GOT3 (cell line): Measurements from ENCODE around the gene GREB1L.
"Not testable (repeated sequence)": the region's sequence is repeated elsewhere in the genome, so short reads cannot be mapped to it uniquely, and the experiment has no call there.

ENCODE experiments used
- DNase-seq: peaks from one replicate; lab custom pipeline; 2025; ENCODE audit warnings: mixed read lengths; lab: John Stamatoyannopoulos, UW

The GREB1L gene

GRCh38 chr18:21264651-21265050, 22.6 kb downstream of the GREB1L start:
- no peak for DNase-seq

DNA sequence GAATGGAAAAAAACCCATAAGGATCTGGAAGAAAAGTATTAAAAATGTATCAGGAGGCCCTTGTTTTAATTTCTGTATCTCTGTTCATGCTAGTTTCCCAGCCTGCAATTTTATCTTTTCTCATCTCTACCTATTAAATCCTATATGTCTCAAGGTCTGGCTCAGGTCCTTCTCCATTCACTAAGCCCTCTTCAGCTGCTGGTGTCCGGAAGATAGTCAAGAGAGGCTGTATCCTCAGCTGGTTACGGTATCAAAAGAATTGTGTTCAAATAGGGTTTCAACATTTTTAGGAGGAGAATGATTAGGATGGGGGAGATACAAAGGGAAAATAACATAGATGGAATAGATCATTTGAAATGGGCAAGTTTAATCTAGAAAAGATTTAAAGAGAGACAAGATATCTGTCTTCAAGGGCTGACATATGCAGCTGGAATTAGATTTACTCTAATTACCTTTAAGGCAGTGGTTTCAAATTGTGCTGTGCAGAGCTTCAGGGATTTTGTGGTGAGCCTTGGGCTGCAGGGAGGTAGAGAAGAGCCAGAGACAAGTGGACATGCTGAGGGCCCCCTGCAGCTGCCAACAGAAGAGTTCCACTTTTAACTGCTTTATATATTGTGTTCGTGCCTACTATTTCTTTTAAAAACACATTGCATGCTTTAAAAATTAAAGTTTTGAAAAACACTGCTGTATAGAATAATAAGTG, 24.1 kb downstream of the GREB1L start:
- no peak for DNase-seq

- DNase-seq: no peak
Measured at GRCh38 chr18:21267400-21267799, 25.4 kb downstream of the GREB1L start.

DNA sequence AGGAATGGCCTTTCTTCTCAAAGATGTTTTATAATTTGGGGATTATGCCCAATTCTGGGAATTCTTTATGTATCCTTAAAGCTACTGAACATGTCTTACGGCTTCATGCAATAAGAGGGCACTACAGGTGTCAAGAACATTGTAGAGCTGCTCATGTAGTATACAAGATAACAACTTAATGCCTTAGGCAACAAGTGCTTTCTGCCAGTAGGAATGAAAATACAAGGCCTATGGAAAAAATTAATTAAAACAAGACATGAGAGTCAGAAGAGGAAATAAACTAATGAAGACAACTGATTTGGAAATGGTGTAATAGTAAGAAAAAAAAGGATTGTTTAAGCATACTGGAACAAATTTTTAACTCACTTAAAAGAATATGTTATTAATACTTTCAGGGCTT, 27.3 kb downstream of the GREB1L start:
- no peak for DNase-seq

GRCh38 chr18:21270453-21270852, 28.4 kb downstream of the GREB1L start:
- no peak for DNase-seq

- no peak for DNase-seq
Measured at GRCh38 chr18:21272016-21272579, 30.1 kb downstream of the GREB1L start.

GRCh38 chr18:21273568-21273967, 31.5 kb downstream of the GREB1L start:
- DNase-seq: no peak

GRCh38 chr18:21275645-21276044, 33.6 kb downstream of the GREB1L start:
- DNase-seq: no peak

- DNase-seq: no peak
Measured at GRCh38 chr18:21277578-21277977, 35.5 kb downstream of the GREB1L start.

DNA sequence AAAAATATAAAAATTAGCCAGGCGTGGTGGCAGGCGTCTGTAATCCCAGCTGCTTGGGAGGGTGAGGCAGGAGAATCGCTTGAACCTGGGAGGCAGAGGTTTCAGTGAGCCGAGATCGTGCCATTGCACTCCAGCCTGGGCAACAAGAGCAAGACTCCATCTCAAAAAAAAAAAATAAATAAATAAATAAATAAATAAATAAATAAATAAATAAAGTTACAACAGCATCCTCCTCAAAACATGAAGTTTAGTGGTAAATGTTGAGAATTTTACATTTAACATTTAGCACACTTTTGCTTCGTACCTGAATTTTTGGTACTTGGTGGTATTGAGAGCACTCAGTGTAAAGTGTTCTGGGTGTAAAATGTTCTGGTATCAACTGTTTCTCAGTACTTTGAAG, 36.2 kb downstream of the GREB1L start:
- not testable (repeated sequence) for DNase-seq

DNA sequence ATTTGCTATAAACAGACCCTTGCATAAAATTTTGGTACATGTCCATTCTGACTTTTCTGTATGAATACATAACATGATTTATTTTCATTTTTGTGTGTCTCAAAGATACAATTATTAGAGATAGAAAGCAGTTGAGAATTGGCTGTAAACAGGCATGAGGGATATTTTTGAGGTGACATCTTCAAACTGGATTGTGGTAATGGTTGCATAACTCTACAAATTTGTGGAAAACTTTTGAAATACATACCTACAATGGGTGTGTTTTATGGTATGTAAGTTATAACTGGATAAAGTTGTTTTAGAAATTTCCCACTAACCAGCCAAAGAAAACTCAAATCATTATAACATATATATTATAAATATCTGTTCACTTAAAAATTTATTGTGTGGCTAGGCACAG, 39.6 kb downstream of the GREB1L start:
- DNase-seq: no peak

- DNase-seq: no peak
Measured at GRCh38 chr18:21284540-21284939, 42.5 kb downstream of the GREB1L start.

GRCh38 chr18:21289827-21290226, 47.8 kb downstream of the GREB1L start:
- no peak for DNase-seq

DNA sequence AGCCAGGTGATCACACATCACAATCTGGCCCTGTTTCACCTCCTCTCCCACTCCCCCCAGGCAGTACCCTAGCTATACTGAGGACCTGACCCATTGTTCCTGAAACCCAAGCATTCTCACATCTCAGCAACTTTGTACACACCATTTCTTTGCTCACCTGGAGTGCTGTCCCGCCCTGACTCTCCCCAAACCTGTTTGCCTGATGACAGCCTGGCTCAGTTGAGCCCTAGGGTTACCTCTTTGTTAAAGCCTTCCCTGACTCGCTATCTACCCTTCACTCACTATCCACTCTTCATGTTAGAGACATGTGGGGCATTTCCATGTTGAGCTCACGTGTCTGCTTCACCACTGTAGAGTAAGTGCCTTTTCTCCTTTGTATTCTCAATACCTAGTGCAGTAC, 49.1 kb downstream of the GREB1L start:
- no peak for DNase-seq

GRCh38 chr18:21293479-21293878, 51.4 kb downstream of the GREB1L start:
- DNase-seq: no peak

DNA sequence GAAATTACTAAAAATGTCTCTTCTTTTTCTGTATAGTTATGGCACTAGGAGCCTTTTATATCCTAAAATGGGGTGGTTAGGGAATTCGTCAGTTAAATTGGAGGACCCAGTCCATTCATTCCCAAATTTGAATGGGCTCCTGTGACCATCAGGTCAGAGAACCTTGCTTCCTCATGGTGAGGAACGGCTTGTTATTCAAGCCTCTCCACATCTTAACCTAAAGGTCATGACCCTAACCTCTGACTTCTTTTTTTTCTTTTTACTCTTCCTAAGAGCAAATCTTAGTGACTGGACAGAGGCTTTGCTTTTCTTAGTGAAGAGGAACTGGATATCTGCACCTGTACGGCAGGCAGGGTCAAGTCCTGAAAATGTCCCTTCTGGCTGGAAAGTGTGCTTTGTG, 53.1 kb downstream of the GREB1L start:
- no peak for DNase-seq

DNA sequence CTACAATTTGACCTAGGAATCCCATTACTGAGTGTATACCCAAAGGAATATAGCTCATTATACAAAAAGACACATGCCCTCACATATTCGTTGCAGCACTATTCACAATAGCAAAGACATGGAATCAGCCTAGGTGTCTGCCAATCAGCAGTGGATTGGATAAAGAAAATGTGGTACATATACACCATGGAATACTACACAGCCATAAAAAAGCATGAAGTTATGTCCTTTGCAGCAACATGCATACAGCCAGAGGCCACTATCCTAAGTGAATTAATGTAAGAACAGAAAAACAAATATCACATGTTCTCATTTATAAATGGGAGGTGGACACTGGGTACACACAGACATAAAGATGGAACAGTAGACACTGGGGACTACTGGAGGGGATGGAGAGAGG, 54.0 kb downstream of the GREB1L start:
- DNase-seq: no peak

DNA sequence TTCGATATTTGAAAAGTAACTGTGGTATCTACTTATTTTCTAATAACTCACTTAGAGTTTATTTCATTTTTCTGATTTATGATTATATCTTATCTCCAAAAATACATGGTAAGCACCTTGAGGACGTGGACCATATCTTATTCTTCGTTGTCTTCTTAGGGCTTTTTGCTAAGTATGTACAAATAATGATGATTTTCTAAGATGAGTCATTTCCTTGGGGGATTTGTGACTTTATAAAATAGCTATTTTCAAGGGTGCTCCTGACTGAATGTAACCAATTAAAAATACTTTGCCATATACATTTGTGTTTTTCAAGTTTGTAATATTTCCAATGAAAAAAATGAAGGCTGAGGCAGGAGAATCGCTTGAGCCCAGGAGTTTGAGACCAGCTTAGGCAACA, 56.3 kb downstream of the GREB1L start:
- DNase-seq: no peak

DNA sequence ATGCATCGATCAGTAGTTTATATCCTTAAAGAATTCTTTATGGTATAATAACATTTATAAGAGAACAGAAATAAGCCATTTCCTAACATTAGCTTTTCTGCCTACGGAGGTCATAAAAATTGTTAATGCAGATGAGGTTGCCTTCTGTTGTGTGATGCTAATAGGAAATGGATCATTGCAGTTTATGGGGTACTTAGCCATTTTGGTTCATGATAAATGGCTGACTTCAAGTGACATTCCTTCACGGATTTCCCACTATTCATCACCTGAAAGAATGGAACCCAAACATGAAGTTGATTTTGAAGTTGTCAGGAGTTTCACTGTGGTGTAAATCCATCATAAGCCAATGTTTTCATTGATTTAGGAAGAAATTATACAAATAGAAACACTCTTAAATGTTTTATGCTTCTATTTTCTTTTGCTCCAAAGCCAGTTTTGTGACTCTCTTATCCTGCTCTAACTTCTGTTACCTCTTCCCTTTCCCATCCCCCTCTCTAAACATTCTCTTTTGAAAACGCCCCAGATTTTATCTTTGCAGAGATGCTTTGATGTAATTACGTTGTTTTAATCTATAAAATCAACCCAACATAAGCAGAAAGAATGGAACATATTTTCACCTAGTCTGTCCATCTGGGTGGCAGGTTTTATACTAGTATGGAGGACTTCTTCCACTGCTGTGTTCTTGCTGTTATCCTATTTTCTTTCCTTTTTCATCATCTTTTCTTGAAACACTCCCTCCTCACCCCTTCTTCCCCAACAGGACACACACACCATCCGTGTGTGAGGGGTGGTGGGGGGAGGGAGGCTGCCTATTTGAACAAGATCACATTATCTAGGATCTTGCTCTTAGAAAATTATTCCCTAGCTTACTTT, 58.2 kb downstream of the GREB1L start:
- no peak for DNase-seq

DNA sequence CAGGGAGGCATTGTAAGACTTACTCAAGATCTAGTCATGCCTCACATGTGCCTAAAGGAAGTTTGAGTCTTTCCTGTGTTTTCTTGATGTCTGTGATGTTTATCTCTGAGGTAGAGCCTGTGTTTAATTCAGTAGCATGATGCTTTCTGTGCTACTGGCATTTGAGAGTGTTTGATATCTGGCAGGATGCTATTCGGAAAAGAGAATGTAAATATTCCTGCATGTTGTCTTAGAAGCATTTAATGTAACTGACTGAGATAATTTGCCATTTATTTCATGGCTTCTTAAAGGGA, 58.8 kb downstream of the GREB1L start:
- DNase-seq: no peak

DNA sequence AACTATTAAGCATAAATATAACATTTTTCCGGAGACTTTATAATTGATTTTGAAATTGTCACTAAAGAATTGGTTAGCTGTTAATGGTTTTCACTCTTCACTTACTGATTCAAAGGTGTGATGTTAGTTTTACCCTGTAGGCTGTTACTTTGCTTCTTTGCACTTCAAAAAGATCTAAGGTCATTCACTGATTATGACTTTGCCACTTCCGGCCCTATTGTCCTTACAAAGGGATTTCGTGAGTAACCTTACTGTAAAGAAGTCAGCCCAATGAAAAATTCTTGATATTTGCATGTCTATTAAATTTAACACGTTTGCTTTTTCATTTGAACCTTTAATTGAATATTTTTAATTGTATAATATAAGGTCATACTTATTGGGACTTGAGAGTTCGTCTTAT, 61.4 kb downstream of the GREB1L start:
- no peak for DNase-seq

GRCh38 chr18:21303895-21304294, 61.9 kb downstream of the GREB1L start:
- no peak for DNase-seq

DNA sequence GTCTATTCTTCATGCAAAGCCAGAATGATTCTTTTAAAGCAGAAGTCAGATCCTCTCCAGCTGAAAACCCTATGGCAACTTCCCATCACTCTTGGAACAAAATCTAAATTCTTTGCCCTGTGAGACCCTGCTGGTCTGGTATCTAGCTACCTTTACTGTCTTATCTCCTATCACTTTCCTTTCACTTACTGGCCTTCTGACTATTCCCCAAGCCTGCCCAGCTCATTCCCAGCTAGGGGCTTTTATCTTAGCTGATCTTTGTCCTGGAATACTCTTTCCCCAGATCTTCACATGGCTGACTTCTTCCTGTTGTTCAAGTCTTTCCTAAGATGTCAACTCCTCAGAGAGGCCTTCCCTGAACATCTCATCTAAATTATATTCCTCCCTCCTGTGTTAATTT, 63.6 kb downstream of the GREB1L start:
- no peak for DNase-seq
